Measurements from ENCODE around the gene PPIL1. TPM values are rescaled to one million over a fixed set of nuclear protein-coding genes. Genes with fewer than 3 reads are reported as not detected.

The PPIL1 gene
- total and polyA plus RNA-seq, 2 of the 13 experiments (the other 11 are each of a cell fraction or from before 2014, with no cell fraction given) = 74.2 to 144 TPM

DNA sequence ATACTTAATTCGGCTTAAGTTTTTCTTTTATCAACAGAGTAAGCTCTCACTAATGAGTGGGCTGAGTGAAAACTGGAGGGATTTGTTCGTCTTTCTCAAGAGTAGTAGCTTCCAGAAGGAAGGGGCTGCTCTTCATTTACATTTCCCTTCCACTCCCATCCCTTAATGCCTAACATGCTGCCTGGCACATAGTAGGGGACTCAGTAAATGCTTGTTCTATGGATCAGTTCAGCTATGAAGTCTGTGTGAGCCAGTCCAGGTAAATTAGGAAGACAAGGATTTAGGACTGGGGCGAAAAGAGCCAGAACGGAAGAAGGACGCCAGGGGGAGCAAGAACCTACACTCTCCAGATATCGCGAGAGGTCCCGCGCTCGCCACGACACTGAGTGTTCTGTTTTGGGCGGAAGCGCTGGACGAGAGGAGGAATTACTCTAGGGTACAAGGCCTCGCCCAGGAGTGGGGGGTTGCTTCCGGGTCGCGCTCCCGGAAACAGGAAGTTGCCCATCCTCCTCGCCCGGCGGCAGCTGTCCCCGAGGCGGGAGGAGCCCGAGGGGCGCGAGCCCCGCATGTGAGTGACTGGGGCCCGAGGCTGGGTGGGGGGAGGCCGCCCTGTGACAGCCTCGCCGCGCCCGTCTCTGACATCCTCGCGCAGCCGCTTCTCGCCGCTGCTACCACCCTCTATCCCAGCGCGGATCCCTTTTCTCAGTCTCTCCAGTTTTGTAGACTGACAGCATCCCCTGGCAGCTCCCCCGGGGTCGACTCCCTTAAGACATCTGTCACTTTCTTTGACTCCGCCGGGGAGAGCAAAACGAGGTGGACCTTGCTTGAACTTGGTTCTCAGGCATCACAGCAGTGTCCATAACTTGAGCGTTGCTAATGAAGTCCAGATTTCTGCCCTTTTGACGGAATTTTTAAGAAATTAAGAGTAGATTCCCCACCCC, 11.1 kb upstream of the PPIL1 start, which contains the start of gene C6orf89 (continued):
- TF ChIP-seq, protein P1, sequence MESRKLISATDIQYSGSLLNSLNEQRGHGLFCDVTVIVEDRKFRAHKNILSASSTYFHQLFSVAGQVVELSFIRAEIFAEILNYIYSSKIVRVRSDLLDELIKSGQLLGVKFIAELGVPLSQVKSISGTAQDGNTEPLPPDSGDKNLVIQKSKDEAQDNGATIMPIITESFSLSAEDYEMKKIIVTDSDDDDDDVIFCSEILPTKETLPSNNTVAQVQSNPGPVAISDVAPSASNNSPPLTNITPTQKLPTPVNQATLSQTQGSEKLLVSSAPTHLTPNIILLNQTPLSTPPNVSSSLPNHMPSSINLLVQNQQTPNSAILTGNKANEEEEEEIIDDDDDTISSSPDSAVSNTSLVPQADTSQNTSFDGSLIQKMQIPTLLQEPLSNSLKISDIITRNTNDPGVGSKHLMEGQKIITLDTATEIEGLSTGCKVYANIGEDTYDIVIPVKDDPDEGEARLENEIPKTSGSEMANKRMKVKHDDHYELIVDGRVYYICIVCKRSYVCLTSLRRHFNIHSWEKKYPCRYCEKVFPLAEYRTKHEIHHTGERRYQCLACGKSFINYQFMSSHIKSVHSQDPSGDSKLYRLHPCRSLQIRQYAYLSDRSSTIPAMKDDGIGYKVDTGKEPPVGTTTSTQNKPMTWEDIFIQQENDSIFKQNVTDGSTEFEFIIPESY (CRISPR knock-in tag; IDR thresholded peaks at IDR 0.05) = no peak; the same call in 1 of the 2 replicates
- TF ChIP-seq NR1H2 (CRISPR knock-in tag; IDR thresholded peaks at IDR 0.05; ENCODE audit: borderline replicate concordance, low read depth) (no peak), HNRNPH1 (optimal IDR thresholded peaks at IDR 0.05; ENCODE audit: low read depth, low read length) (peak; percentile 54), GPN1 (CRISPR knock-in tag; IDR thresholded peaks at IDR 0.05; ENCODE audit: borderline replicate concordance) (no peak), ONECUT2 (CRISPR knock-in tag; IDR thresholded peaks at IDR 0.05) (no peak), HIVEP1 (CRISPR knock-in tag; IDR thresholded peaks at IDR 0.05) (0 out of 2 replicates have a peak, but pooled peaks have one; percentile 59), ZNF839 (CRISPR knock-in tag; IDR thresholded peaks at IDR 0.05; ENCODE audit: borderline replicate concordance) (peak; percentile 73), ZBTB1 (CRISPR knock-in tag; IDR thresholded peaks at IDR 0.05; ENCODE audit: borderline replicate concordance) (no peak), CBX5 (CRISPR knock-in tag; IDR thresholded peaks at IDR 0.05; ENCODE audit: borderline replicate concordance) (peak; percentile 97), RFX1 (IDR thresholded peaks at IDR 0.05) (no peak), NR2F6 (IDR thresholded peaks at IDR 0.05) (peak; percentile 46; the same call in 1 of the 2 replicates), NR2F6 (CRISPR knock-in tag; IDR thresholded peaks at IDR 0.05) (peak; percentile 72), SNRNP70 (IDR thresholded peaks at IDR 0.05; ENCODE audit: low read depth, low read length) (no peak), RBM39 (IDR thresholded peaks at IDR 0.05; ENCODE audit: low read depth, low read length, poor library complexity, severe bottlenecking) (peak; percentile 63), ZEB1 (IDR thresholded peaks at IDR 0.05; ENCODE audit: insufficient replicate concordance, low read depth) (no peak), SNAPC2 (CRISPR knock-in tag; IDR thresholded peaks at IDR 0.05) (peak; percentile 89; the same call in 1 of the 2 replicates), POGZ (CRISPR knock-in tag; IDR thresholded peaks at IDR 0.05) (peak; percentile 99), GATAD2A (CRISPR knock-in tag; IDR thresholded peaks at IDR 0.05) (peak; percentile 55), ZNF329 (CRISPR knock-in tag; IDR thresholded peaks at IDR 0.05; ENCODE audit: low read depth) (no peak), NBN (conservative IDR thresholded peaks at IDR 0.05) (no peak)
- TF ChIP-seq, protein P2, sequence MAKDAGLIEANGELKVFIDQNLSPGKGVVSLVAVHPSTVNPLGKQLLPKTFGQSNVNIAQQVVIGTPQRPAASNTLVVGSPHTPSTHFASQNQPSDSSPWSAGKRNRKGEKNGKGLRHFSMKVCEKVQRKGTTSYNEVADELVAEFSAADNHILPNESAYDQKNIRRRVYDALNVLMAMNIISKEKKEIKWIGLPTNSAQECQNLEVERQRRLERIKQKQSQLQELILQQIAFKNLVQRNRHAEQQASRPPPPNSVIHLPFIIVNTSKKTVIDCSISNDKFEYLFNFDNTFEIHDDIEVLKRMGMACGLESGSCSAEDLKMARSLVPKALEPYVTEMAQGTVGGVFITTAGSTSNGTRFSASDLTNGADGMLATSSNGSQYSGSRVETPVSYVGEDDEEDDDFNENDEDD (CRISPR knock-in tag; IDR thresholded peaks at IDR 0.05; ENCODE audit: borderline replicate concordance) = peak; percentile 94
- TF ChIP-seq, protein P3, sequence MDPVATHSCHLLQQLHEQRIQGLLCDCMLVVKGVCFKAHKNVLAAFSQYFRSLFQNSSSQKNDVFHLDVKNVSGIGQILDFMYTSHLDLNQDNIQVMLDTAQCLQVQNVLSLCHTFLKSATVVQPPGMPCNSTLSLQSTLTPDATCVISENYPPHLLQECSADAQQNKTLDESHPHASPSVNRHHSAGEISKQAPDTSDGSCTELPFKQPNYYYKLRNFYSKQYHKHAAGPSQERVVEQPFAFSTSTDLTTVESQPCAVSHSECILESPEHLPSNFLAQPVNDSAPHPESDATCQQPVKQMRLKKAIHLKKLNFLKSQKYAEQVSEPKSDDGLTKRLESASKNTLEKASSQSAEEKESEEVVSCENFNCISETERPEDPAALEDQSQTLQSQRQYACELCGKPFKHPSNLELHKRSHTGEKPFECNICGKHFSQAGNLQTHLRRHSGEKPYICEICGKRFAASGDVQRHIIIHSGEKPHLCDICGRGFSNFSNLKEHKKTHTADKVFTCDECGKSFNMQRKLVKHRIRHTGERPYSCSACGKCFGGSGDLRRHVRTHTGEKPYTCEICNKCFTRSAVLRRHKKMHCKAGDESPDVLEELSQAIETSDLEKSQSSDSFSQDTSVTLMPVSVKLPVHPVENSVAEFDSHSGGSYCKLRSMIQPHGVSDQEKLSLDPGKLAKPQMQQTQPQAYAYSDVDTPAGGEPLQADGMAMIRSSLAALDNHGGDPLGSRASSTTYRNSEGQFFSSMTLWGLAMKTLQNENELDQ (CRISPR knock-in tag; IDR thresholded peaks at IDR 0.05; ENCODE audit: borderline replicate concordance) = no peak
- TF ChIP-seq, protein P4, sequence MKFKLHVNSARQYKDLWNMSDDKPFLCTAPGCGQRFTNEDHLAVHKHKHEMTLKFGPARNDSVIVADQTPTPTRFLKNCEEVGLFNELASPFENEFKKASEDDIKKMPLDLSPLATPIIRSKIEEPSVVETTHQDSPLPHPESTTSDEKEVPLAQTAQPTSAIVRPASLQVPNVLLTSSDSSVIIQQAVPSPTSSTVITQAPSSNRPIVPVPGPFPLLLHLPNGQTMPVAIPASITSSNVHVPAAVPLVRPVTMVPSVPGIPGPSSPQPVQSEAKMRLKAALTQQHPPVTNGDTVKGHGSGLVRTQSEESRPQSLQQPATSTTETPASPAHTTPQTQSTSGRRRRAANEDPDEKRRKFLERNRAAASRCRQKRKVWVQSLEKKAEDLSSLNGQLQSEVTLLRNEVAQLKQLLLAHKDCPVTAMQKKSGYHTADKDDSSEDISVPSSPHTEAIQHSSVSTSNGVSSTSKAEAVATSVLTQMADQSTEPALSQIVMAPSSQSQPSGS (CRISPR knock-in tag; IDR thresholded peaks at IDR 0.05) = peak; percentile 88

All from HepG2 (cell line).